Keratinocyte (primary cell): ENCODE results near the gene PTPRF. TPM values are rescaled to one million over a fixed set of nuclear protein-coding genes. Genes with fewer than 3 reads are reported as not detected.

Experiments
- DNase-seq: peaks from one replicate; pipeline ENCODE4 v3.0.0-alpha.2; 2011; ENCODE audit warnings: low read depth, missing footprints, low spot score
- FAIRE-seq: peaks from 2 replicates; lab custom pipeline; 2011; peaks lifted over from hg19 to GRCh38; lab: Jason Lieb, UNC
- H2AFZ ChIP-seq: 2 replicates; pipeline ENCODE4 v1.6.0; 2012; ENCODE audit warnings: low read length, control low read depth, inconsistent platforms; ENCODE audit not compliant: control insufficient read depth
- H3K27ac ChIP-seq: 2 replicates; pipeline ENCODE4 v1.5.1; 2011; ENCODE audit warnings: low read length; ENCODE audit not compliant: control insufficient read depth, insufficient read depth
- H3K27me3 ChIP-seq: 3 replicates; pipeline ENCODE4 v1.6.0; 2011; ENCODE audit warnings: low read length; ENCODE audit not compliant: control insufficient read depth, insufficient read depth; ENCODE audit errors: extremely low read depth
- H3K36me3 ChIP-seq, 2 experiments: 2 replicates in 1 of 2; 3 replicates in 1 of 2; pipeline ENCODE4 v1.5.1; 2011; ENCODE audit warnings: low read length in 2 of 2, mild to moderate bottlenecking in 1 of 2; ENCODE audit not compliant: control insufficient read depth in 2 of 2, insufficient read depth in 2 of 2; ENCODE audit errors: extremely low read depth in 1 of 2
- H3K4me1 ChIP-seq: 3 replicates; pipeline ENCODE4 v1.5.1; 2011; ENCODE audit warnings: low read length; ENCODE audit not compliant: control insufficient read depth, insufficient read depth; ENCODE audit errors: extremely low read depth
- H3K4me2 ChIP-seq: 3 replicates; pipeline ENCODE4 v1.6.0; 2011; ENCODE audit warnings: low read depth, low read length; ENCODE audit not compliant: control insufficient read depth, insufficient read depth; ENCODE audit errors: extremely low read depth
- H3K4me3 ChIP-seq, 3 experiments: fragments of 200-600 bp in 1 of 3; sonication (generic) in 1 of 3; 2 replicates in 2 of 3; 3 replicates in 1 of 3; pipeline ENCODE4 v1.5.1; 2011 to 2016; ENCODE audit warnings: low read length in 3 of 3, mild to moderate bottlenecking in 3 of 3, control low read depth in 2 of 3, inconsistent platforms in 1 of 3, low read depth in 1 of 3, mixed read lengths in 1 of 3, mixed run types in 1 of 3, moderate library complexity in 1 of 3; ENCODE audit not compliant: control insufficient read depth in 2 of 3, insufficient read depth in 2 of 3; ENCODE audit errors: extremely low read depth in 1 of 3
- H3K79me2 ChIP-seq: 2 replicates; pipeline ENCODE4 v1.6.0; 2012; ENCODE audit warnings: low read length; ENCODE audit not compliant: control insufficient read depth, insufficient read depth
- H3K9ac ChIP-seq: 3 replicates; pipeline ENCODE4 v1.6.0; 2011; ENCODE audit warnings: low read length; ENCODE audit not compliant: control insufficient read depth, insufficient read depth; ENCODE audit errors: extremely low read depth
- H3K9me1 ChIP-seq: 3 replicates; pipeline ENCODE4 v1.6.0; 2011; ENCODE audit warnings: low read length; ENCODE audit not compliant: control insufficient read depth, insufficient read depth; ENCODE audit errors: extremely low read depth
- H3K9me3 ChIP-seq: 2 replicates; pipeline ENCODE4 v1.5.1; 2012; ENCODE audit warnings: low read depth, low read length; ENCODE audit not compliant: control insufficient read depth
- H4K20me1 ChIP-seq: 3 replicates; pipeline ENCODE4 v1.6.0; 2011; ENCODE audit warnings: low read length; ENCODE audit not compliant: control insufficient read depth, insufficient read depth; ENCODE audit errors: extremely low read depth
- EZH2 ChIP-seq: IDR thresholded peaks from one replicate; pipeline ENCODE4 v1.6.1; 2012; ENCODE audit warnings: inconsistent platforms, mild to moderate bottlenecking, low read length, moderate library complexity
- dilution Hi-C: fragments of 300-500 bp; cut with MboI; formaldehyde crosslinking; loops from one replicate; pipeline ENCODE4 v1.7.0; 2020; ENCODE audit warnings: low sequenced_read_pairs; ENCODE audit not compliant: extremely low pct_ligation_motif_present
- polyA plus RNA-seq, 5 experiments: library from polyadenylated mRNA; depleted of rRNA in 3 of 5; stranded (reverse) in 3 of 5; stranded (forward) in 1 of 5; unstranded in 1 of 5; fragments of >200 nt; gene quantifications; 1 replicate in 1 of 5; 2 replicates in 3 of 5; 3 replicates in 1 of 5; pipeline versions ENCODE4 v1.2.1 to v1.2.3, GENCODE V29; 2011 to 2012; ENCODE audit warnings: missing spikeins in 2 of 5, low read depth in 1 of 5, low replicate concordance in 1 of 5
- TF ChIP-seq, protein P1 (sequence below), 3 experiments: IDR thresholded peaks in 1 of 3; conservative IDR thresholded peaks in 1 of 3; optimal IDR thresholded peaks in 1 of 3; 2 replicates in 2 of 3; 3 replicates in 1 of 3; pipeline versions ENCODE3 to v1.5.1; 2011; ENCODE audit warnings: low read length in 3 of 3, mild to moderate bottlenecking in 3 of 3, moderate library complexity in 2 of 3, control low read depth in 1 of 3, inconsistent platforms in 1 of 3; ENCODE audit not compliant: insufficient read depth in 2 of 3; ENCODE audit errors: extremely low read depth in 1 of 3

The PTPRF gene
- polyA plus RNA-seq, 1 donor (not counting 4 experiments of a cell fraction or from before 2014, with no cell fraction given) = 161 TPM

DNA sequence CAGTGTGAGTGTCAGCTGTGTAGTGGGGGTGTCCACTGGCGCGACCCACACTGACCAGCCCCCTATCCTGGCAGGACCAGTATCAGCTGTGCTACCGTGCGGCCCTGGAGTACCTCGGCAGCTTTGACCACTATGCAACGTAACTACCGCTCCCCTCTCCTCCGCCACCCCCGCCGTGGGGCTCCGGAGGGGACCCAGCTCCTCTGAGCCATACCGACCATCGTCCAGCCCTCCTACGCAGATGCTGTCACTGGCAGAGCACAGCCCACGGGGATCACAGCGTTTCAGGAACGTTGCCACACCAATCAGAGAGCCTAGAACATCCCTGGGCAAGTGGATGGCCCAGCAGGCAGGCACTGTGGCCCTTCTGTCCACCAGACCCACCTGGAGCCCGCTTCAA lies 91.2 kb downstream of the PTPRF start:
- DNase-seq (no peak), FAIRE-seq (no peak)
- H2AFZ ChIP-seq = no peak overlapping the region
- no peak for TF ChIP-seq EZH2
- TF ChIP-seq, protein P1, sequence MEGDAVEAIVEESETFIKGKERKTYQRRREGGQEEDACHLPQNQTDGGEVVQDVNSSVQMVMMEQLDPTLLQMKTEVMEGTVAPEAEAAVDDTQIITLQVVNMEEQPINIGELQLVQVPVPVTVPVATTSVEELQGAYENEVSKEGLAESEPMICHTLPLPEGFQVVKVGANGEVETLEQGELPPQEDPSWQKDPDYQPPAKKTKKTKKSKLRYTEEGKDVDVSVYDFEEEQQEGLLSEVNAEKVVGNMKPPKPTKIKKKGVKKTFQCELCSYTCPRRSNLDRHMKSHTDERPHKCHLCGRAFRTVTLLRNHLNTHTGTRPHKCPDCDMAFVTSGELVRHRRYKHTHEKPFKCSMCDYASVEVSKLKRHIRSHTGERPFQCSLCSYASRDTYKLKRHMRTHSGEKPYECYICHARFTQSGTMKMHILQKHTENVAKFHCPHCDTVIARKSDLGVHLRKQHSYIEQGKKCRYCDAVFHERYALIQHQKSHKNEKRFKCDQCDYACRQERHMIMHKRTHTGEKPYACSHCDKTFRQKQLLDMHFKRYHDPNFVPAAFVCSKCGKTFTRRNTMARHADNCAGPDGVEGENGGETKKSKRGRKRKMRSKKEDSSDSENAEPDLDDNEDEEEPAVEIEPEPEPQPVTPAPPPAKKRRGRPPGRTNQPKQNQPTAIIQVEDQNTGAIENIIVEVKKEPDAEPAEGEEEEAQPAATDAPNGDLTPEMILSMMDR (optimal IDR thresholded peaks at IDR 0.05 in 1 of 3, IDR thresholded peaks at IDR 0.05 in 1 of 3, conservative IDR thresholded peaks at IDR 0.05 in 1 of 3; ENCODE audit: extremely low read depth in 1 of 3, insufficient read depth in 2 of 3, low read length in 3 of 3) = no peak
- no peak overlapping the region for H3K9ac ChIP-seq
- H3K4me1 ChIP-seq = no peaks in the 10 kb centered on the region
- dilution Hi-C loops = no loop called here
- no peaks in the 10 kb centered on the region for H3K9me3 ChIP-seq
- no peak overlapping the region for H3K4me2 ChIP-seq
- no peaks in the 10 kb centered on the region for H4K20me1 ChIP-seq
- H3K4me3 ChIP-seq = no peak overlapping the region
- H3K79me2 ChIP-seq = no peaks in the 10 kb centered on the region
- peaks cover 46 to 60% of the 10 kb centered on the region in 2 experiments for H3K36me3 ChIP-seq
- H3K9me1 ChIP-seq = no peaks in the 10 kb centered on the region
- no peak overlapping the region for H3K27ac ChIP-seq
- no peaks in the 10 kb centered on the region for H3K27me3 ChIP-seq

DNA sequence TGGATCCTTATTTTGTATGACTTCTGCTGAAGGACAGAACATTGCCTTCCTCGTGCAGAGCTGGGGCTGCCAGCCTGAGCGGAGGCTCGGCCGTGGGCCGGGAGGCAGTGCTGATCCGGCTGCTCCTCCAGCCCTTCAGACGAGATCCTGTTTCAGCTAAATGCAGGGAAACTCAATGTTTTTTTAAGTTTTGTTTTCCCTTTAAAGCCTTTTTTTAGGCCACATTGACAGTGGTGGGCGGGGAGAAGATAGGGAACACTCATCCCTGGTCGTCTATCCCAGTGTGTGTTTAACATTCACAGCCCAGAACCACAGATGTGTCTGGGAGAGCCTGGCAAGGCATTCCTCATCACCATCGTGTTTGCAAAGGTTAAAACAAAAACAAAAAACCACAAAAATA lies 91.8 kb downstream of the PTPRF start:
- no peaks in the 10 kb centered on the region for H3K4me1 ChIP-seq
- H3K4me2 ChIP-seq = no peak overlapping the region
- no peaks in the 10 kb centered on the region for H3K79me2 ChIP-seq
- H3K4me3 ChIP-seq = no peak overlapping the region
- FAIRE-seq (no peak), DNase-seq (no peak)
- no peaks in the 10 kb centered on the region for H3K9me1 ChIP-seq
- no peak overlapping the region for H3K27ac ChIP-seq
- no peaks in the 10 kb centered on the region for H4K20me1 ChIP-seq
- TF ChIP-seq, protein P1 (optimal IDR thresholded peaks at IDR 0.05 in 1 of 3, IDR thresholded peaks at IDR 0.05 in 1 of 3, conservative IDR thresholded peaks at IDR 0.05 in 1 of 3; ENCODE audit: extremely low read depth in 1 of 3, insufficient read depth in 2 of 3, low read length in 3 of 3) = no peak
- TF ChIP-seq EZH2 = no peak
- H3K27me3 ChIP-seq = no peaks in the 10 kb centered on the region
- no peaks in the 10 kb centered on the region for H3K9me3 ChIP-seq
- H3K9ac ChIP-seq = no peak overlapping the region
- dilution Hi-C loops = no loop called here
- peaks cover 48 to 55% of the 10 kb centered on the region in 2 experiments for H3K36me3 ChIP-seq
- H2AFZ ChIP-seq = no peak overlapping the region
